Caco-2 (cell line): ENCODE results near the gene HMGXB4. TPM values are rescaled to one million over a fixed set of nuclear protein-coding genes. Genes with fewer than 3 reads are reported as not detected.

Source experiments
- BruUV-seq: library from RNA; stranded (reverse); fragments of 400-500 nt; replicated peaks from 2 replicates; lab custom pipeline; 2021; lab: Mats Ljungman, UMichigan
- CTCF ChIA-PET: fragments of 300-600 bp; sonication (Branson Sonifier 250); formaldehyde crosslinking; loops from one replicate; lab custom pipeline; 2022; ENCODE audit warnings: antibody characterized with exemption; lab: Charles Lee
- POLR2A ChIA-PET: fragments of 300-600 bp; sonication (Branson Sonifier 250); formaldehyde crosslinking; loops from one replicate; lab custom pipeline; 2022; ENCODE audit warnings: antibody characterized with exemption; lab: Charles Lee
- DNase-seq, 2 experiments: peaks; one replicate each; pipeline versions ENCODE4 v3.0.0 to v3.0.0-alpha.2; 2020 to 2022
- H3K27me3 ChIP-seq: replicated peaks from 2 replicates; pipeline ENCODE4 v1.6.0; 2011; ENCODE audit warnings: low read length; ENCODE audit not compliant: control insufficient read depth, insufficient read depth
- H3K36me3 ChIP-seq: 2 replicates; pipeline ENCODE4 v1.5.1; 2011; ENCODE audit warnings: low read length; ENCODE audit not compliant: control insufficient read depth, insufficient read depth
- H3K4me1 ChIP-seq: fragments of 250-450 bp; sonication (Bioruptor Pico); 2 replicates; pipeline ENCODE4 v1.5.1; 2020; ENCODE audit warnings: mild to moderate bottlenecking
- H3K4me3 ChIP-seq: 2 replicates; pipeline ENCODE4 v1.5.1; 2011; ENCODE audit warnings: low read depth, mild to moderate bottlenecking, control low read depth, low read length
- H3K9me3 ChIP-seq: fragments of 250-450 bp; sonication (Bioruptor Pico); 2 replicates; pipeline ENCODE4 v1.5.1; 2020; ENCODE audit warnings: mild to moderate bottlenecking, moderate library complexity
- H3K27ac Mint-ChIP-seq: one replicate; pipeline ENCODE4 v1.8.0; 2022; ENCODE audit warnings: mixed read lengths; ENCODE audit not compliant: unreplicated experiment
- H3K27me3 Mint-ChIP-seq: one replicate; pipeline ENCODE4 v1.8.0; 2022; ENCODE audit warnings: mixed read lengths; ENCODE audit not compliant: insufficient read depth, unreplicated experiment
- H3K36me3 Mint-ChIP-seq: one replicate; pipeline ENCODE4 v1.8.0; 2022; ENCODE audit warnings: mild to moderate bottlenecking, mixed read lengths; ENCODE audit not compliant: insufficient read depth, unreplicated experiment
- H3K4me1 Mint-ChIP-seq: one replicate; pipeline ENCODE4 v1.8.0; 2022; ENCODE audit warnings: low read depth, mixed read lengths; ENCODE audit not compliant: unreplicated experiment
- H3K4me3 Mint-ChIP-seq: one replicate; pipeline ENCODE4 v1.8.0; 2022; ENCODE audit warnings: mild to moderate bottlenecking, moderate library complexity, mixed read lengths; ENCODE audit not compliant: unreplicated experiment
- H3K9me3 Mint-ChIP-seq: one replicate; pipeline ENCODE4 v1.8.0; 2022; ENCODE audit warnings: mixed read lengths; ENCODE audit not compliant: unreplicated experiment
- intact Hi-C: fragments of 100-400 bp; cut with micrococcal nuclease; formaldehyde crosslinking; loops from one replicate; pipeline ENCODE4 v1.10.0; 2022; ENCODE audit not compliant: unreplicated experiment
- total RNA-seq: library from RNA; stranded (reverse); gene quantifications from 2 replicates; pipeline ENCODE4 v1.2.3, GENCODE V29; 2022
- TF ChIP-seq, protein P1 (sequence below), 2 experiments: fragments of 200-600 bp in 1 of 2; IDR thresholded peaks; 1 replicate in 1 of 2; 2 replicates in 1 of 2; pipeline versions ENCODE4 v1.5.1 to v1.8.0; 2011 to 2022; ENCODE audit warnings: antibody characterized with exemption in 1 of 2, control low read depth in 1 of 2, inconsistent platforms in 1 of 2, low read depth in 1 of 2, low read length in 1 of 2, mild to moderate bottlenecking in 1 of 2, moderate library complexity in 1 of 2; ENCODE audit not compliant: insufficient read depth in 1 of 2, severe bottlenecking in 1 of 2, unreplicated experiment in 1 of 2

The HMGXB4 gene
- total RNA-seq, 1 experiment from 2014 or later: 22.3 TPM

DNA sequence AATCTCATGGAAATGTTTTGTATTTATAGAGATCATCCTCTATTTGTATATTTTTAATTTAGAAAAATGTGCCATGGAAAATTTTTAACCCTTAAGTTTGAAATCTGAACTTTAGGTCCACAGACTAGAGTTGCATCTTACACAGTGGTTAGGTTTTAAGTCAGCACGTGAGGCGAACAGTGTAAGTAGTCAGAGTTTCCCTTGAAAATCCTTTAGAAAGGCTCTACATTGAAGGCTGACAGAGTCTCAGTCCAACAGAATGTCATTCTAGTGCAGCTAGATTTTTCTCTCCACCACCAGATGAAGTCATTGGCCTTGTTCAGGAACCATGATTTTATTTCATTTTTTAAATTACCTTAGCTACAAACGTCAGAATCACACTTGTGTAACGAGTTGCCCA lies 18.7 kb downstream of the HMGXB4 start:
- CTCF ChIA-PET: no interaction called here
- BruUV-seq: no TSS peak
- intact Hi-C loops: no loop called here
- Histone ChIP-seq H3K4me1 (no peaks in the 10 kb centered on the region), H3K27me3 (no peaks in the 10 kb centered on the region), H3K9me3 (no peaks in the 10 kb centered on the region), H3K36me3 (no peaks in the 10 kb centered on the region), H3K4me3 (no peak overlapping the region)
- no peaks in the 10 kb centered on the region for H3K9me3 Mint-ChIP-seq
- H3K27me3 Mint-ChIP-seq: no peaks in the 10 kb centered on the region
- no peak for DNase-seq
- no peak overlapping the region for H3K27ac Mint-ChIP-seq
- no peaks in the 10 kb centered on the region for H3K4me1 Mint-ChIP-seq
- H3K36me3 Mint-ChIP-seq: peaks cover 18% of the 10 kb centered on the region
- H3K4me3 Mint-ChIP-seq: no peak overlapping the region
- TF ChIP-seq, protein P1, sequence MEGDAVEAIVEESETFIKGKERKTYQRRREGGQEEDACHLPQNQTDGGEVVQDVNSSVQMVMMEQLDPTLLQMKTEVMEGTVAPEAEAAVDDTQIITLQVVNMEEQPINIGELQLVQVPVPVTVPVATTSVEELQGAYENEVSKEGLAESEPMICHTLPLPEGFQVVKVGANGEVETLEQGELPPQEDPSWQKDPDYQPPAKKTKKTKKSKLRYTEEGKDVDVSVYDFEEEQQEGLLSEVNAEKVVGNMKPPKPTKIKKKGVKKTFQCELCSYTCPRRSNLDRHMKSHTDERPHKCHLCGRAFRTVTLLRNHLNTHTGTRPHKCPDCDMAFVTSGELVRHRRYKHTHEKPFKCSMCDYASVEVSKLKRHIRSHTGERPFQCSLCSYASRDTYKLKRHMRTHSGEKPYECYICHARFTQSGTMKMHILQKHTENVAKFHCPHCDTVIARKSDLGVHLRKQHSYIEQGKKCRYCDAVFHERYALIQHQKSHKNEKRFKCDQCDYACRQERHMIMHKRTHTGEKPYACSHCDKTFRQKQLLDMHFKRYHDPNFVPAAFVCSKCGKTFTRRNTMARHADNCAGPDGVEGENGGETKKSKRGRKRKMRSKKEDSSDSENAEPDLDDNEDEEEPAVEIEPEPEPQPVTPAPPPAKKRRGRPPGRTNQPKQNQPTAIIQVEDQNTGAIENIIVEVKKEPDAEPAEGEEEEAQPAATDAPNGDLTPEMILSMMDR (IDR thresholded peaks at IDR 0.05; ENCODE audit: insufficient read depth in 1 of 2, low read depth in 1 of 2, low read length in 1 of 2, severe bottlenecking in 1 of 2, unreplicated experiment in 1 of 2): no peak
- POLR2A ChIA-PET: no interaction called here

DNA sequence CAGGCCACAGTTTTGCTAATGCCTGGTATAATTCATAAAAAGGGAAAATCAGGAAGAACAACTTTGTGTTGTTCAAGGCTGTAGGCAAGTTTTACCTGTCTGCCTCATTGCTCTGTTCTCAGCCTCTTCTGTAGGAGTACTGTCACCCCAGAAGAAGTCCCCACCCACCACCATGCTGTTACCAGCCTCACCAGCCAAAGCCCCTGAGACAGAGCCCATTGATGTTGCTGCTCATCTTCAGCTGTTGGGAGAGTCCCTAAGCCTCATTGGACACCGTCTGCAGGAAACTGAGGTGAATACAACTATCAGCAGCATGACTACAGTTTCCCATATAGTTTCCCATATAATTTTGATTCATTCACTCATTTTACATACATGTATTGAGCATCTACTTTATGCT lies 30.8 kb downstream of the HMGXB4 start:
- Mint-ChIP-seq H3K36me3 (peaks cover 32% of the 10 kb centered on the region), H3K4me1 (no peaks in the 10 kb centered on the region), H3K9me3 (no peaks in the 10 kb centered on the region), H3K27ac (no peak overlapping the region), H3K27me3 (no peaks in the 10 kb centered on the region), H3K4me3 (no peak overlapping the region)
- DNase-seq: no peak
- Histone ChIP-seq H3K27me3 (no peaks in the 10 kb centered on the region), H3K9me3 (no peaks in the 10 kb centered on the region), H3K4me1 (no peaks in the 10 kb centered on the region), H3K4me3 (no peak overlapping the region), H3K36me3 (no peaks in the 10 kb centered on the region; the same call in none of the 2 replicates)
- ChIA-PET POLR2A (no interaction called here), CTCF (no interaction called here)
- TF ChIP-seq, protein P1 (IDR thresholded peaks at IDR 0.05; ENCODE audit: insufficient read depth in 1 of 2, low read depth in 1 of 2, low read length in 1 of 2, severe bottlenecking in 1 of 2, unreplicated experiment in 1 of 2): no peak
- intact Hi-C loops: no loop called here
- no TSS peak for BruUV-seq

DNA sequence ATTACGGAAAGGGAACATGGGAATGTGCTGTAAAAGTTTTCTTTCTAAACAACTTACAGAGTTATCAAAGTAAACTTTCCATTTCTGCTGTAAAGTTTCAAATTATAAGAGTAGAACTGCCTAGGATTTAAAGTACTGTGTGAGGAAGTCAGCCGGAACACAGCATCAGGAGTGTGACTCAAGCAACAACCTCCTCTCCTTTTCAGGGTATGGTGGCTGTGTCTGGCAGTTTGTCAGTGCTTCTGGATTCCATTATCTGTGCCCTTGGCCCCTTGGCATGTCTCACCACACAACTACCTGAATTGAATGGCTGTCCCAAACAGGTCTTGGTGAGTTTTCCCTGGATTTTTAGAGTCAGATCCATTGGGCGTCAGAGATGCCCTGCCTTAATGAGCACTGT lies 35.5 kb downstream of the HMGXB4 start:
- H3K9me3 Mint-ChIP-seq: no peaks in the 10 kb centered on the region
- H3K27me3 Mint-ChIP-seq: no peaks in the 10 kb centered on the region
- no peaks in the 10 kb centered on the region for H3K4me1 Mint-ChIP-seq
- H3K4me3 Mint-ChIP-seq: no peak overlapping the region
- intact Hi-C loops: no loop called here
- Histone ChIP-seq H3K27me3 (no peaks in the 10 kb centered on the region), H3K4me3 (no peak overlapping the region), H3K36me3 (no peaks in the 10 kb centered on the region; the same call in 1 of the 2 replicates), H3K9me3 (no peaks in the 10 kb centered on the region), H3K4me1 (no peaks in the 10 kb centered on the region)
- peaks cover 26% of the 10 kb centered on the region for H3K36me3 Mint-ChIP-seq
- POLR2A ChIA-PET: no interaction called here
- TF ChIP-seq, protein P1 (IDR thresholded peaks at IDR 0.05; ENCODE audit: insufficient read depth in 1 of 2, low read depth in 1 of 2, low read length in 1 of 2, severe bottlenecking in 1 of 2, unreplicated experiment in 1 of 2): no peak
- no peak for DNase-seq
- CTCF ChIA-PET: no interaction called here
- no TSS peak for BruUV-seq
- no peak overlapping the region for H3K27ac Mint-ChIP-seq
